IMR-90 (cell line): Measurements from ENCODE around the gene PLPPR3. TPM values are rescaled to one million over a fixed set of nuclear protein-coding genes. Genes with fewer than 3 reads are reported as not detected.

ENCODE experiments used
- ATAC-seq: fragments of 200-7000 bp; cut with Tn5 transposase; 2 replicates; pipeline ENCODE4 v1.9.1; 2020; ENCODE audit warnings: low read depth, mild to moderate bottlenecking, moderate library complexity
- BruUV-seq: library from RNA; stranded (reverse); fragments of 400-500 nt; replicated peaks from 2 replicates; lab custom pipeline; 2021; lab: Mats Ljungman, UMichigan
- CTCF ChIA-PET: fragments of 300-600 bp; formaldehyde crosslinking; extraction: SDS; loops from one replicate; lab custom pipeline; 2021; ENCODE audit warnings: antibody characterized with exemption; lab: Yijun Ruan, JAX
- POLR2A ChIA-PET: fragments of 300-600 bp; sonication (Branson Sonifier 250); formaldehyde crosslinking; loops from one replicate; lab custom pipeline; 2022; ENCODE audit warnings: antibody characterized with exemption; ENCODE audit not compliant: unreplicated experiment; lab: Charles Lee
- DNase-seq: peaks from one replicate; pipeline ENCODE4 v3.0.0; 2013
- H2AFZ ChIP-seq: replicated peaks from 2 replicates; pipeline ENCODE3; 2013; ENCODE audit warnings: low read length, mild to moderate bottlenecking; ENCODE audit not compliant: poor library complexity
- H2AK5ac ChIP-seq: 2 replicates; pipeline ENCODE4 v1.6.1; 2013; ENCODE audit warnings: low read depth, low read length, inconsistent platforms
- H2AK9ac ChIP-seq: replicated peaks from 2 replicates; pipeline ENCODE3; 2013; ENCODE audit warnings: mild to moderate bottlenecking, low read depth, low read length, moderate library complexity; ENCODE audit not compliant: poor library complexity
- H2BK120ac ChIP-seq: 2 replicates; pipeline ENCODE4 v1.6.1; 2013; ENCODE audit warnings: low read depth, low read length, inconsistent platforms
- H2BK15ac ChIP-seq: 3 replicates; pipeline ENCODE4 v1.6.1; 2013; ENCODE audit warnings: low read depth, low read length, inconsistent platforms
- H2BK20ac ChIP-seq: 2 replicates; pipeline ENCODE4 v1.6.1; 2013; ENCODE audit warnings: low read depth, mild to moderate bottlenecking, inconsistent platforms, low read length, moderate library complexity
- H2BK5ac ChIP-seq: 2 replicates; pipeline ENCODE4 v1.6.1; 2013; ENCODE audit warnings: mild to moderate bottlenecking, low read depth, low read length, inconsistent platforms; ENCODE audit not compliant: poor library complexity, severe bottlenecking
- H3K14ac ChIP-seq: replicated peaks from 2 replicates; pipeline ENCODE4 v1.6.1; 2013; ENCODE audit warnings: low read depth, low read length, inconsistent platforms
- H3K18ac ChIP-seq: 2 replicates; pipeline ENCODE4 v1.6.1; 2013; ENCODE audit warnings: low read depth, low read length, control low read depth
- H3K23ac ChIP-seq: 2 replicates; pipeline ENCODE4 v1.6.1; 2013; ENCODE audit warnings: low read depth, low read length, inconsistent platforms
- H3K27ac ChIP-seq: 2 replicates; pipeline ENCODE4 v1.5.1; 2013; ENCODE audit warnings: mild to moderate bottlenecking, control low read depth, low read length; ENCODE audit not compliant: insufficient read depth
- H3K27me3 ChIP-seq: 2 replicates; pipeline ENCODE4 v1.6.1; 2013; ENCODE audit warnings: low read length; ENCODE audit not compliant: control insufficient read depth, insufficient read depth
- H3K36me3 ChIP-seq: 2 replicates; pipeline ENCODE4 v1.6.1; 2013; ENCODE audit warnings: low read length, mixed read lengths; ENCODE audit not compliant: control insufficient read depth, insufficient read depth
- H3K4ac ChIP-seq: 2 replicates; pipeline ENCODE4 v1.6.1; 2013; ENCODE audit warnings: low read depth, low read length, inconsistent platforms
- H3K4me1 ChIP-seq: 2 replicates; pipeline ENCODE4 v1.6.1; 2013; ENCODE audit warnings: low read length, mixed read lengths; ENCODE audit not compliant: control insufficient read depth, insufficient read depth
- H3K4me2 ChIP-seq: 2 replicates; pipeline ENCODE4 v1.6.1; 2013; ENCODE audit warnings: low read depth, mild to moderate bottlenecking, control low read depth, low read length, moderate library complexity
- H3K4me3 ChIP-seq: 2 replicates; pipeline ENCODE4 v1.5.1; 2013; ENCODE audit warnings: low read depth, mild to moderate bottlenecking, control low read depth, low read length, moderate library complexity; ENCODE audit not compliant: insufficient read depth
- H3K56ac ChIP-seq: 2 replicates; pipeline ENCODE4 v1.6.1; 2013; ENCODE audit warnings: low read length, inconsistent platforms; ENCODE audit not compliant: insufficient read depth; ENCODE audit errors: extremely low read depth
- H3K79me1 ChIP-seq, 2 experiments: 2 replicates each; pipeline ENCODE4 v1.6.1; 2013; ENCODE audit warnings: low read length in 2 of 2, inconsistent platforms in 1 of 2, low read depth in 1 of 2
- H3K9ac ChIP-seq: 2 replicates; pipeline ENCODE4 v1.6.1; 2013; ENCODE audit warnings: low read depth, low read length, control low read depth
- H3K9me1 ChIP-seq: 2 replicates; pipeline ENCODE4 v1.6.1; 2013; ENCODE audit warnings: low read length, inconsistent platforms; ENCODE audit not compliant: insufficient read depth
- H3K9me3 ChIP-seq: 2 replicates; pipeline ENCODE4 v1.6.1; 2013; ENCODE audit warnings: low read length; ENCODE audit not compliant: control insufficient read depth, insufficient read depth
- H4K20me1 ChIP-seq: 2 replicates; pipeline ENCODE4 v1.6.1; 2013; ENCODE audit warnings: low read length, inconsistent platforms; ENCODE audit not compliant: insufficient read depth
- H4K5ac ChIP-seq: 2 replicates; pipeline ENCODE4 v1.6.1; 2013; ENCODE audit warnings: mild to moderate bottlenecking, low read depth, low read length, control low read depth
- H4K8ac ChIP-seq, 2 experiments: 2 replicates each; pipeline ENCODE4 v1.6.1; 2013; ENCODE audit warnings: low read depth in 2 of 2, low read length in 2 of 2, control low read depth in 1 of 2, inconsistent platforms in 1 of 2
- H4K91ac ChIP-seq: 2 replicates; pipeline ENCODE4 v1.6.1; 2013; ENCODE audit warnings: low read depth, low read length, inconsistent platforms; ENCODE audit not compliant: insufficient read depth
- BHLHE40 ChIP-seq: fragments of 150-350 bp; IDR thresholded peaks from 2 replicates; pipeline ENCODE4 v1.6.1; 2016; ENCODE audit warnings: mild to moderate bottlenecking, low read depth, low read length
- CHD1 ChIP-seq: IDR thresholded peaks from 2 replicates; pipeline ENCODE4 v1.6.1; 2012; ENCODE audit warnings: low read depth, low read length, improper control_type of control experiment
- ELK1 ChIP-seq: fragments of 150-350 bp; IDR thresholded peaks from 2 replicates; pipeline ENCODE4 v1.6.1; 2016; ENCODE audit warnings: low read depth, mild to moderate bottlenecking, low read length, moderate library complexity, borderline replicate concordance
- MAZ ChIP-seq: IDR thresholded peaks from 2 replicates; pipeline ENCODE4 v1.6.1; 2012; ENCODE audit warnings: low read depth, mild to moderate bottlenecking, low read length, improper control_type of control experiment, moderate library complexity, borderline replicate concordance
- RAD21 ChIP-seq: IDR thresholded peaks from 2 replicates; pipeline ENCODE4 v1.6.1; 2012; ENCODE audit warnings: low read length, improper control_type of control experiment
- WGBS, 2 experiments: methylation state at CpG; one replicate each; pipeline versions ENCODE4 v1.1.5 to v1.1.7; 2013; ENCODE audit warnings: missing lambda C conversion rate in 2 of 2; ENCODE audit not compliant: insufficient read length in 1 of 2; ENCODE audit errors: extremely low coverage in 2 of 2; 5-methylcytosine and 5-hydroxymethylcytosine counted together
- dilution Hi-C: fragments of 300-500 bp; cut with HindIII; formaldehyde crosslinking; loops from one replicate; pipeline ENCODE4 v1.14.3; 2018; ENCODE audit warnings: low sequenced_read_pairs; ENCODE audit not compliant: unreplicated experiment
- in situ Hi-C: fragments of 300-500 bp; cut with MboI; formaldehyde crosslinking; loops from 3 replicates; pipeline ENCODE4 v1.14.3; 2019; ENCODE audit warnings: low sequenced_read_pairs, inconsistent platforms, mixed read lengths
- intact Hi-C: fragments of 100-400 bp; cut with micrococcal nuclease; formaldehyde crosslinking; loops from 2 replicates; pipeline ENCODE4 v1.10.0; 2022
- polyA plus RNA-seq, 3 experiments: library from polyadenylated mRNA; depleted of rRNA; stranded (reverse); fragments of >200 nt; gene quantifications; 2 replicates each; pipeline ENCODE4 v1.2.3, GENCODE V29; 2012; ENCODE audit warnings: low replicate concordance in 1 of 3
- total RNA-seq: library from RNA; depleted of rRNA; stranded (reverse); fragments of >200 nt; gene quantifications from 2 replicates; pipeline ENCODE4 v1.2.3, GENCODE V29; 2012

PLPPR3 gene
- total and polyA plus RNA-seq, 2 of the 4 experiments (the other 2 are of a cell fraction), result 0.36 to 1.2 TPM

DNA sequence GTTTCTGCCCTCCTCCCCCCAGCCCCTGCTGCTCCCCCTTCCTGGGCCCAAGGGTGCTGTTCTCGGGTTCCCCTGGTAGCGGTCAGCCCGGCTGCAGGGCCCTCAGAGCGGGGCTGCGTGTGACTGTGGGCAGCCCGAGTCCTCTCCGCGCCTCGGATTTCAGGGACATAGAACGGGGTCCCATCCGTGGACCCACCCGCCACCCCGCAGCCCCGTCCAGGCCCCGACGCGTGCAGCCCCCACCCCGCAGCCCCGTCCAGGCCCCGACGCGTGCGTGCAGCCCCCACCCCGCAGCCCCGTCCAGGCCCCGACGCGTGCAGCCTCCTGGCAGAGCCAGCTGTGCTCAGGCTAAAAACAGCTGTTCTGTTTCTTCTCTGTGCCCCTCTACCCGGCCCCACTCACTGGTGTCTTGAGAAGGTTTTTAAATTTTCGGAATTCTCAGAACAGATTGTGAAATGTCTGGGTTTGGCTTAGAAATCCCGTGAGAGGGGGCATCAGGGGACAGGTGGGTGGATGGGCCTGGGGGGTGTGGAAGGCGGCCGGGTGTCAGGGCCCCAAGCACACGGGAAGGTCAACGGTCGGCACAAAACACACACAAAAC, 13.6 kb upstream of the PLPPR3 start:
- H3K79me1 ChIP-seq, result no peaks in the 10 kb centered on the region
- no peak overlapping the region for H3K9ac ChIP-seq
- intact Hi-C loops, result no loop called here
- 65% methylated on average over 17 of the region's 36 CpGs; no CpG with 5 or more reads in 1 of the 2 experiments for WGBS, 2 experiments
- H3K4ac ChIP-seq, result no peak overlapping the region
- in situ Hi-C loops, result no loop called here
- no peak overlapping the region for H3K4me2 ChIP-seq
- H4K91ac ChIP-seq, result no peak overlapping the region
- POLR2A ChIA-PET, result no interaction called here
- H3K23ac ChIP-seq, result no peak overlapping the region
- BruUV-seq, result no TSS peak
- H3K36me3 ChIP-seq, result no peaks in the 10 kb centered on the region
- H4K5ac ChIP-seq, result no peak overlapping the region
- no peak for TF ChIP-seq BHLHE40
- TF ChIP-seq CHD1, result no peak
- TF ChIP-seq MAZ, result no peak
- no peak for TF ChIP-seq ELK1
- TF ChIP-seq RAD21, result no peak
- no peak overlapping the region for H2AK9ac ChIP-seq
- H3K4me3 ChIP-seq, result no peak overlapping the region
- H4K8ac ChIP-seq, result no peak overlapping the region
- no peak for DNase-seq
- no peak overlapping the region for H2AK5ac ChIP-seq
- no peak overlapping the region for H2BK120ac ChIP-seq
- no peaks in the 10 kb centered on the region for H3K9me1 ChIP-seq
- no peak overlapping the region for H3K14ac ChIP-seq
- H3K9me3 ChIP-seq, result no peaks in the 10 kb centered on the region
- no peaks in the 10 kb centered on the region for H4K20me1 ChIP-seq
- no peaks in the 10 kb centered on the region for H3K4me1 ChIP-seq
- dilution Hi-C loops, result no loop called here
- no peak overlapping the region for H2BK20ac ChIP-seq
- peak overlapping the region; percentile 1 for H2AFZ ChIP-seq
- H3K18ac ChIP-seq, result no peak overlapping the region
- H3K56ac ChIP-seq, result no peak overlapping the region
- peaks cover 3% of the 10 kb centered on the region; the same call in 1 of the 2 replicates for H3K27me3 ChIP-seq
- ATAC-seq, result 0 out of 2 replicates have a peak, but pooled peaks have one; percentile 27
- no peak overlapping the region for H3K27ac ChIP-seq
- CTCF ChIA-PET, result no interaction called here
- no peak overlapping the region for H2BK5ac ChIP-seq
- H2BK15ac ChIP-seq, result no peak overlapping the region
